Raji (cell line): ENCODE results near the gene MAPK4.

ENCODE experiments used
- POLR2A ChIP-seq: IDR thresholded peaks from 2 replicates; pipeline ENCODE4 v1.6.1; 2011; ENCODE audit warnings: low read depth, low read length, control low read depth; ENCODE audit not compliant: insufficient read depth

Gene MAPK4

GRCh38 chr18:50622320-50622719 is 62.4 kb downstream of the MAPK4 start:
- no peak for TF ChIP-seq POLR2A

- no peak for TF ChIP-seq POLR2A
These were observed 63.0 kb downstream of the MAPK4 start for GRCh38 chr18:50622865-50623393.

GRCh38 chr18:50623694-50624352 is 63.9 kb downstream of the MAPK4 start:
- TF ChIP-seq POLR2A = no peak

GRCh38 chr18:50624981-50625380 is 65.1 kb downstream of the MAPK4 start:
- no peak for TF ChIP-seq POLR2A

- no peak for TF ChIP-seq POLR2A
These were observed 66.4 kb downstream of the MAPK4 start for GRCh38 chr18:50626317-50626716.

- no peak for TF ChIP-seq POLR2A
These were observed 68.0 kb downstream of the MAPK4 start for GRCh38 chr18:50627594-50628532.

- no peak for TF ChIP-seq POLR2A
These were observed 68.6 kb downstream of the MAPK4 start for GRCh38 chr18:50628533-50628905.

- TF ChIP-seq POLR2A = no peak
These were observed 69.3 kb downstream of the MAPK4 start for GRCh38 chr18:50629148-50629631.

GRCh38 chr18:50630895-50631294 is 71.0 kb downstream of the MAPK4 start:
- no peak for TF ChIP-seq POLR2A

- TF ChIP-seq POLR2A = no peak
These were observed 73.1 kb downstream of the MAPK4 start for GRCh38 chr18:50632895-50633515.

- no peak for TF ChIP-seq POLR2A
These were observed 74.1 kb downstream of the MAPK4 start for GRCh38 chr18:50633992-50634391.

- no peak for TF ChIP-seq POLR2A
These were observed 76.6 kb downstream of the MAPK4 start for GRCh38 chr18:50636366-50637057.

- TF ChIP-seq POLR2A = no peak
These were observed 78.4 kb downstream of the MAPK4 start for GRCh38 chr18:50638016-50638883.

GRCh38 chr18:50638884-50639420 is 79.1 kb downstream of the MAPK4 start:
- no peak for TF ChIP-seq POLR2A
